GM19099 (cell line): ENCODE results near the gene CFAP251.

ENCODE experiments used
- POLR2A ChIP-seq: IDR thresholded peaks from 3 replicates; pipeline ENCODE4 v1.6.1; 2011; ENCODE audit warnings: low read depth; ENCODE audit not compliant: insufficient read length; ENCODE audit errors: extremely low read depth

The CFAP251 gene

GRCh38 chr12:122023339-122024131 lies 105.1 kb downstream of the CFAP251 start:
- TF ChIP-seq POLR2A, result no peak

GRCh38 chr12:122024132-122024785 lies 105.9 kb downstream of the CFAP251 start:
- TF ChIP-seq POLR2A, result no peak

- no peak for TF ChIP-seq POLR2A
Measured at GRCh38 chr12:122026706-122027333, 108.4 kb downstream of the CFAP251 start.

GRCh38 chr12:122028165-122028904 lies 109.9 kb downstream of the CFAP251 start:
- TF ChIP-seq POLR2A, result no peak

- no peak for TF ChIP-seq POLR2A
Measured at GRCh38 chr12:122028905-122029560, 110.6 kb downstream of the CFAP251 start.

GRCh38 chr12:122029620-122030423 lies 111.4 kb downstream of the CFAP251 start:
- no peak for TF ChIP-seq POLR2A

GRCh38 chr12:122030424-122031035 lies 112.1 kb downstream of the CFAP251 start:
- no peak for TF ChIP-seq POLR2A

GRCh38 chr12:122031342-122032216 lies 113.2 kb downstream of the CFAP251 start:
- no peak for TF ChIP-seq POLR2A

GRCh38 chr12:122032580-122032979 lies 114.2 kb downstream of the CFAP251 start:
- no peak for TF ChIP-seq POLR2A

GRCh38 chr12:122035292-122035691 lies 116.9 kb downstream of the CFAP251 start:
- TF ChIP-seq POLR2A, result no peak

GRCh38 chr12:122036153-122036552 lies 117.8 kb downstream of the CFAP251 start:
- TF ChIP-seq POLR2A, result no peak

- TF ChIP-seq POLR2A, result no peak
Measured at GRCh38 chr12:122040579-122041386, 122.4 kb downstream of the CFAP251 start.
